Calu3 (cell line): Measurements from ENCODE around the gene EIF2D. TPM values are rescaled to one million over a fixed set of nuclear protein-coding genes. Genes with fewer than 3 reads are reported as not detected.

Experiments used
- BruUV-seq: library from RNA; stranded (reverse); fragments of 400-500 nt; replicated peaks from 2 replicates; lab custom pipeline; 2021; lab: Mats Ljungman, UMichigan
- CTCF ChIA-PET: fragments of 300-600 bp; sonication (Branson Sonifier 250); formaldehyde crosslinking; loops from one replicate; lab custom pipeline; 2022; ENCODE audit warnings: antibody characterized with exemption; lab: Charles Lee
- DNase-seq: peaks from one replicate; pipeline ENCODE4 v3.0.0; 2022
- H3K27ac Mint-ChIP-seq: one replicate; pipeline ENCODE4 v1.8.0; 2022; ENCODE audit warnings: mixed read lengths; ENCODE audit not compliant: unreplicated experiment
- H3K27me3 Mint-ChIP-seq: one replicate; pipeline ENCODE4 v1.8.0; 2022; ENCODE audit warnings: mixed read lengths; ENCODE audit not compliant: unreplicated experiment
- H3K36me3 Mint-ChIP-seq: one replicate; pipeline ENCODE4 v1.8.0; 2022; ENCODE audit warnings: mild to moderate bottlenecking, moderate library complexity, mixed read lengths; ENCODE audit not compliant: insufficient read depth, unreplicated experiment
- H3K4me1 Mint-ChIP-seq: one replicate; pipeline ENCODE4 v1.8.0; 2022; ENCODE audit warnings: mild to moderate bottlenecking, low read depth, mixed read lengths; ENCODE audit not compliant: unreplicated experiment
- H3K4me3 Mint-ChIP-seq: one replicate; pipeline ENCODE4 v1.8.0; 2022; ENCODE audit warnings: mild to moderate bottlenecking, low read depth, moderate library complexity, mixed read lengths; ENCODE audit not compliant: unreplicated experiment
- H3K9me3 Mint-ChIP-seq: one replicate; pipeline ENCODE4 v1.8.0; 2022; ENCODE audit warnings: low read depth, mixed read lengths; ENCODE audit not compliant: unreplicated experiment
- intact Hi-C: fragments of 100-400 bp; cut with micrococcal nuclease; formaldehyde crosslinking; loops from one replicate; pipeline ENCODE4 v1.10.0; 2022; ENCODE audit not compliant: unreplicated experiment
- total RNA-seq: library from RNA; stranded (reverse); gene quantifications from 2 replicates; pipeline ENCODE4 v1.2.3, GENCODE V29; 2022
- TF ChIP-seq, protein P1 (sequence below): fragments of 200-600 bp; IDR thresholded peaks from one replicate; pipeline ENCODE4 v1.8.0; 2022; ENCODE audit warnings: antibody characterized with exemption; ENCODE audit not compliant: unreplicated experiment

The EIF2D gene
- total RNA-seq, 1 experiment from 2014 or later: 45.1 TPM

DNA sequence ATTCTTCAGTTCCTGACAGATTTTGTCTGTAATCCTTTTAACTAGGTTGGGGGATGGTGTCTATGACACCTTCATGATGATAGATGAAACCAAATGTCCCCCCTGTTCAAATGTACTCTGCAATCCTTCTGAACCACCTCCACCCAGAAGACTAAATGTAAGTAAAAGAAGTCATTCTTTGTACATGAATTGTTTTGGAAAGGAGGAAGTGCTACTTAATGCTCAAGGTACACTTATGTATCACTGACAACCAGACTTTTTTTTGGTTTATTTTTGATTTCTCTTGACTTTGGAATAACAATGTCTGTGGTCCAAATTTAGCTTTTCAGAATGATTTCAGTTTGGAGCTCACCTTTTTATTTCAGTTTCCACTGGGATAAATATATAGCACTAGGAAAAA is 25.3 kb upstream of the EIF2D start:
- DNase-seq: no peak
- H3K4me1 Mint-ChIP-seq: peaks cover 26% of the 10 kb centered on the region
- BruUV-seq: no TSS peak
- H3K4me3 Mint-ChIP-seq: no peak overlapping the region
- TF ChIP-seq, protein P1, sequence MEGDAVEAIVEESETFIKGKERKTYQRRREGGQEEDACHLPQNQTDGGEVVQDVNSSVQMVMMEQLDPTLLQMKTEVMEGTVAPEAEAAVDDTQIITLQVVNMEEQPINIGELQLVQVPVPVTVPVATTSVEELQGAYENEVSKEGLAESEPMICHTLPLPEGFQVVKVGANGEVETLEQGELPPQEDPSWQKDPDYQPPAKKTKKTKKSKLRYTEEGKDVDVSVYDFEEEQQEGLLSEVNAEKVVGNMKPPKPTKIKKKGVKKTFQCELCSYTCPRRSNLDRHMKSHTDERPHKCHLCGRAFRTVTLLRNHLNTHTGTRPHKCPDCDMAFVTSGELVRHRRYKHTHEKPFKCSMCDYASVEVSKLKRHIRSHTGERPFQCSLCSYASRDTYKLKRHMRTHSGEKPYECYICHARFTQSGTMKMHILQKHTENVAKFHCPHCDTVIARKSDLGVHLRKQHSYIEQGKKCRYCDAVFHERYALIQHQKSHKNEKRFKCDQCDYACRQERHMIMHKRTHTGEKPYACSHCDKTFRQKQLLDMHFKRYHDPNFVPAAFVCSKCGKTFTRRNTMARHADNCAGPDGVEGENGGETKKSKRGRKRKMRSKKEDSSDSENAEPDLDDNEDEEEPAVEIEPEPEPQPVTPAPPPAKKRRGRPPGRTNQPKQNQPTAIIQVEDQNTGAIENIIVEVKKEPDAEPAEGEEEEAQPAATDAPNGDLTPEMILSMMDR: no peak
- H3K9me3 Mint-ChIP-seq: no peaks in the 10 kb centered on the region
- intact Hi-C loops: loop anchor here (10.0 kb wide), 1 partner anchor 77 kb away; no protein-coding TSS in a partner anchor
- peaks cover 23% of the 10 kb centered on the region for H3K36me3 Mint-ChIP-seq
- peaks cover 16% of the 10 kb centered on the region for H3K27me3 Mint-ChIP-seq
- CTCF ChIA-PET: no interaction called here
- no peak overlapping the region for H3K27ac Mint-ChIP-seq

GRCh38 chr1:206636671-206637070 is 24.4 kb upstream of the EIF2D start:
- CTCF ChIA-PET: no interaction called here

DNA sequence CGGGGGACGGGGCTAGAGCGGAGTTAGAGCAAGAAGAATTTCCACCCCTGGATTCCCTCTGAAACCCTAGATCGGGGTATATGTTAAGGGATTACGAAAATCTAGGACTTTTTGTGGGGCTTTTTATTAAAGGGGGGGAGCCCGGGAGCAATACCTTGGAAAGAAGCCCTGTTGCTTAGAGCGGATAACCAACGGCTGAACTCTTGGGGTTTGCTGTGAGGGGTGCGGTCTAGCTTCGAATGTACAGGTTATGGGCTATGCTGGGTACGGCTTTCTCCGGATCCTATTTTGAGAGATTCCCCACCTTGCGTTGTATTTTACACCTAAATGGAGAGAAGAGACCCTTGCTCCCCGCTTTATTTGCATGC is 23.7 kb upstream of the EIF2D start:
- Mint-ChIP-seq H3K36me3 (peaks cover 28% of the 10 kb centered on the region), H3K4me1 (peaks cover 26% of the 10 kb centered on the region), H3K4me3 (peak overlapping the region; percentile 95), H3K27ac (no peak overlapping the region), H3K9me3 (no peaks in the 10 kb centered on the region), H3K27me3 (peaks cover 26% of the 10 kb centered on the region)
- intact Hi-C loops: loop anchor here (10.0 kb wide), 1 partner anchor 79 kb away; no protein-coding TSS in a partner anchor
- TF ChIP-seq, protein P1: no peak
- CTCF ChIA-PET: interaction anchor here (0.7 to 4.5 kb wide), 8 partner anchors 24 to 397 kb away, joined by 3 to 47 read pairs (median 4); partner anchors contain the start of genes C1orf116 and EIF2D
- no TSS peak for BruUV-seq
- no peak for DNase-seq

More at GRCh38 chr1:206636671-206637070, 24.4 kb upstream of the EIF2D start:
- BruUV-seq: no TSS peak
- intact Hi-C loops: loop anchor here (10.0 kb wide), 1 partner anchor 78 kb away; no protein-coding TSS in a partner anchor
- Mint-ChIP-seq H3K4me3 (peak overlapping the region; percentile 95), H3K36me3 (peaks cover 25% of the 10 kb centered on the region), H3K27me3 (peaks cover 25% of the 10 kb centered on the region), H3K9me3 (no peaks in the 10 kb centered on the region), H3K4me1 (peaks cover 26% of the 10 kb centered on the region), H3K27ac (no peak overlapping the region)
- TF ChIP-seq, protein P1: no peak
- no peak for DNase-seq

DNA sequence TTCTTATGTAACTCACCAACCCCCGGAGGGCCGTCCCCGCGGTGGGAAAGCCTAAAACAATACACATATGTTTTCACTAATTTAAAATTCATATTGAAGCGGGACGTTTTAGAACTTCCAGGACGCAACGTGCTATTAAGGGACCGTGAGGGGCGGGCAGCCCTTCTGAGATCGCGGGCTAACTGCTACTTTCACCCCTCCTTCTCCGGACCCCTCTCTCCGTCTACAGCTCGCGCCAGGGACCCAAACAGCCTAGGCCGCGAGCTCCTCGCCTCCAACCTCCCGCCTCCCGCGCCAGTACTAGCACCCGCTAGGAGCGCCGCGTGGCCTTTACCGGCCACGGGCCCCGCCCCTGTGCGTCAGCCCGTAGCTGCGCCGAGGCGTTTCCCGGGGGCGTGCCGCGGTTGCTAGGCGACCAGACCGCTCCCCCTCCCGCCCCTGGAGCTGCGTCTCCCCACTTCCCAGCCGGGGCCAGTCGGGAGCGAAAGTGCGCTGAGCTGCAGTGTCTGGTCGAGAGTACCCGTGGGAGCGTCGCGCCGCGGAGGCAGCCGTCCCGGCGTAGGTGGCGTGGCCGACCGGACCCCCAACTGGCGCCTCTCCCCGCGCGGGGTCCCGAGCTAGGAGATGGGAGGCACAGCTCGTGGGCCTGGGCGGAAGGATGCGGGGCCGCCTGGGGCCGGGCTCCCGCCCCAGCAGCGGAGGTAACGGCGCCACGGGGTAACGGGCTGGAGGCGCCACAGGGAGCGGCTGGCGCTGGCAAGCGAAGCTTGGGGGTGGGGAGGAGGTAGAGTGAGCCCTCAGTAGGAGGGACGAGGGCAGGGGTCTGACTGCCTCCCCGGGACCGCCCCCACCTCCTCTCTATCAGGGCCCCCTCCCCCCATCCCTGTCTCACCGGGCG is 23.1 kb upstream of the EIF2D start, which contains the start of gene DYRK3:
TSS of gene DYRK3 (plus strand) at position 457 of the 898 bp plus-strand sequence. CDS start at position 625, 168 bp downstream.
- H3K27me3 Mint-ChIP-seq: peaks cover 26% of the 10 kb centered on the region
- intact Hi-C loops: loop anchor here (10.0 kb wide), 1 partner anchor 79 kb away; no protein-coding TSS in a partner anchor
- H3K36me3 Mint-ChIP-seq: peaks cover 28% of the 10 kb centered on the region
- CTCF ChIA-PET: interaction anchor here (0.5 to 4.5 kb wide), 17 partner anchors 9 to 847 kb away, joined by 3 to 47 read pairs (median 4); partner anchors contain the start of genes C1orf116 and EIF2D
- H3K27ac Mint-ChIP-seq: peak within 1 kb of the TSS; percentile 75
- TSS peak; percentile 99 for BruUV-seq
- peak within 1 kb of the TSS; percentile 95 for H3K4me3 Mint-ChIP-seq
- peaks cover 26% of the 10 kb centered on the region for H3K4me1 Mint-ChIP-seq
- TF ChIP-seq, protein P1: no peak
- peak; percentile 98 for DNase-seq
- no peaks in the 10 kb centered on the region for H3K9me3 Mint-ChIP-seq
